Measurements from ENCODE around the gene EEPD1.
"Not testable (repeated sequence)": the region's sequence is repeated elsewhere in the genome, so short reads cannot be mapped to it uniquely, and the experiment has no call there.

EEPD1 gene

DNA sequence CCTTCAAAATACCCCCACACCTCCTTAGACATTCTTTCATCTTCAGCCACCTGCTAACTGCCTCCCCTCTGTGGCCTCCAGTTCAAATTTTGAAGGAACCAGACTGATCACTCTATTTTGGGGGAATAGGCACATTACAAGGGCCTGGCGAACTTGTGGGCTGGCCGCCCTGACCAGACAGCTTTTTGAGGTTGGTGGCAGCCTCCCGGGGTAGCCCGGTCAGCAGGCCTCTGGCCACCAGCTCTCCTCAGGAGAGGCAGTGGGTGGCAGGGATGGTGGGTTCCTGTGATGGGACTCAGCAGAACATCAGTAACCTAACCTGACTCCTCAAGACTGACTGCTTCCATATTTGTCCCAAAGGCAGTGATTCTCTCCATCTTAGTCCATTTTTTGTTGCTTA, 17.4 kb upstream of the EEPD1 start:
- Histone ChIP-seq H3K27me3 (ENCODE audit: insufficient read depth, low read length) (no peaks in the 10 kb centered on the region), H3K9me3 (ENCODE audit: low read length) (peaks cover 2% of the 10 kb centered on the region), H3K4me1 (ENCODE audit: insufficient read depth, low read length) (no peaks in the 10 kb centered on the region), H3K4me3 (ENCODE audit: low read length) (no peak overlapping the region), H3K36me3 (ENCODE audit: insufficient read depth, low read length) (no peaks in the 10 kb centered on the region), H2AFZ (ENCODE audit: low read depth, low read length) (no peak overlapping the region)

DNA sequence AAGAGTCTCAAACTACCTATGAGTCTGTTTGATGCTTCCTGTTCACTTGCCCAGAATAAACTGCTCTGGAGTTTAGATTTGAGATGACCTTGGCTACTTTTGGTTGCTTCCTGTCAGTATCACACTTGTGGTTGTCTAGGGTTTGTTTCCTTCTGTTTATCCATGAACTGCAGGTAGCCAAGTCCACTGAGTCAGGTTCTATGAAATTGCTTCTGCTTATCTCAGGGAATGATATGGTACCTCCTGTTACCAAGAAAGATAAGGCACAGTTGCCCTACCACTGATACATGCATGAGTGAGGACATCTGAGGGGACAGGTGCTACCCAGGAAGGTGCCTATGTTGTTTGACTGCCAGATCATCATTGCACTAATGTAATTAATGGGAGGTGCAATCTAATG, 15.8 kb upstream of the EEPD1 start:
- Histone ChIP-seq H3K27me3 (ENCODE audit: insufficient read depth, low read length) (peaks cover 3% of the 10 kb centered on the region), H3K36me3 (ENCODE audit: insufficient read depth, low read length) (no peaks in the 10 kb centered on the region), H3K4me1 (ENCODE audit: insufficient read depth, low read length) (no peaks in the 10 kb centered on the region), H3K4me3 (ENCODE audit: low read length) (no peak overlapping the region), H3K9me3 (ENCODE audit: low read length) (peaks cover 2% of the 10 kb centered on the region), H2AFZ (ENCODE audit: low read depth, low read length) (no peak overlapping the region)

DNA sequence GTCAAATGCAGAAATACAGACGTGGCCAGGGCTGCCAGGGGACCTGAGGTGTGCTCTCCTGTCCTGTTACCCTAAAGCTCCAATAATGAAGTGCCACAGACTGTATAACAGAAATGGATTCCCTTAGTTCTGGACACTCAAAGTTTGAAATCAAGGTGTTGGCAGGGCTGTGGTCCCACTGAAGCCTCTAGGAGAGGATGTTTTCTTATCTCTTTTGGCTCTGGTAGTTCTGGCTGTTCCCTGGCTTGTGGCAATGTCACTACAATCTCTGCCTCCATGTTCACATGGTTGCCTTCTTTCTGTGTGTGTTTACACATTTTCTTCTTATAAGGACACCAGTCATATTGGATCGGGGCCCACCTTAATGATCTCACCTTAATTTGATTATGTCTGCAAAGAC, 15.3 kb upstream of the EEPD1 start:
- H2AFZ ChIP-seq (ENCODE audit: low read depth, low read length), result no peak overlapping the region
- no peak overlapping the region for H3K4me3 ChIP-seq (ENCODE audit: low read length)
- peaks cover 3% of the 10 kb centered on the region for H3K27me3 ChIP-seq (ENCODE audit: insufficient read depth, low read length)
- no peaks in the 10 kb centered on the region for H3K4me1 ChIP-seq (ENCODE audit: insufficient read depth, low read length)
- peaks cover 2% of the 10 kb centered on the region for H3K9me3 ChIP-seq (ENCODE audit: low read length)
- no peaks in the 10 kb centered on the region for H3K36me3 ChIP-seq (ENCODE audit: insufficient read depth, low read length)

DNA sequence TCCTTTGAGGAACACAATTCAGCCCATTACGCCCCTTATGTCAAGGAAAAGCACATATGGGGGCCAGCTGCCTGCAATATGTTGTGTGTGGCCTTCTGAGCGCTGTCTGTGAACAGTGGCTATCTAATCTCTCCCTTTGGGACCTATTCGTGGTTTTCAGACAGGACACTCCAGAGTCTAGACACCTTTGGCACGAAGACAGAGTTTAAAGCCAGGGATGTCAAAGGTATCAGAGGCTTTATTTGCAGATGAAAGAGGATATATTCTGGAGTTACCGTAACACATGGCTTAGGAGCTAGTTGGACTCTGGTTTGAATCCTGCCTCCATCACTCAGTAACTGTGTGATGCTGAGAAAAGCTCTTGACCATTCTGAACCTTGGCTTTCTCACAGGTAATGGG, 14.8 kb upstream of the EEPD1 start:
- Histone ChIP-seq H3K9me3 (ENCODE audit: low read length) (peaks cover 2% of the 10 kb centered on the region), H3K4me3 (ENCODE audit: low read length) (no peak overlapping the region), H3K4me1 (ENCODE audit: insufficient read depth, low read length) (no peaks in the 10 kb centered on the region), H3K27me3 (ENCODE audit: insufficient read depth, low read length) (peaks cover 3% of the 10 kb centered on the region), H3K36me3 (ENCODE audit: insufficient read depth, low read length) (no peaks in the 10 kb centered on the region), H2AFZ (ENCODE audit: low read depth, low read length) (no peak overlapping the region)

DNA sequence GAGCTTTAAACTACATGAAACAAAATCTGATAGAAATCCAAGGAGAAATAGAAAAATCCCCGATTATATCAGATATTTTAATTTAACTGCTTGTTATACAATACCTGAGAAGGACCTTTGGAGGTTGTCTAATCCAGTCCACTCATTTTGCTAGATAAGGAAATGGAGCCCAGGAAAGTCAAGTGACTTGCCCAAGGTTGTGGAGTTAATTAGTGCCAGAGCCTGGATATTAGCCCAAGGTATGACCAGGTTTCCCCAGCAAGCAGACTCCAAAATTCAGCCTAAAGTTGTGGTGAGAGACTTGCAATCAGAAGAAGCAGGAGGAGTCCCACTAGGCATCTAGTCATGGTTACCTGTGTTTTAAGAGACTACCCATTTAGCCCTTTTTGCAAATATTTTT, 11.7 kb upstream of the EEPD1 start:
- H3K36me3 ChIP-seq (ENCODE audit: insufficient read depth, low read length), result no peaks in the 10 kb centered on the region
- no peak overlapping the region for H2AFZ ChIP-seq (ENCODE audit: low read depth, low read length)
- peaks cover 3% of the 10 kb centered on the region for H3K27me3 ChIP-seq (ENCODE audit: insufficient read depth, low read length)
- no peak overlapping the region for H3K4me3 ChIP-seq (ENCODE audit: low read length)
- no peaks in the 10 kb centered on the region for H3K9me3 ChIP-seq (ENCODE audit: low read length)
- H3K4me1 ChIP-seq (ENCODE audit: insufficient read depth, low read length), result peaks cover 1% of the 10 kb centered on the region

DNA sequence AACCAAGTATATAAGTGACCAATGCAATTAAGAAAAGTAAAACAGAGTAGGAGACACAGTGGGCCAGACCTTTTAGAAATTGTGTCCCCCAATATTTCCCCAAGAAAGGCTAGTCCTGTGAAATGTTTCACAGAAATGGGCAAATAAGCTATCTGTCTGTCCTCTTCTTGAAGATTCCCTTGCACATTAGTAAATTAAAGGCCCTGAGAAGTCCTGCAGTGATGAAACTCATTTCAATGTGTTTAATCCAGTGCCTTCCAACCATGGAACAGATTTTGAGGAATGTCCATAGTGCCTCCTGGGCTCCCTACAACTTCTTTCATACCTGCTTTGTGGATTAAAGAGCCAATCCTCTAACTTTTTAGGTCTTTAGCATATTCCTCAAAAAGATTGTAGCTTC, 11.2 kb upstream of the EEPD1 start:
- Histone ChIP-seq H3K4me3 (ENCODE audit: low read length) (no peak overlapping the region), H3K9me3 (ENCODE audit: low read length) (no peaks in the 10 kb centered on the region), H3K4me1 (ENCODE audit: insufficient read depth, low read length) (peaks cover 6% of the 10 kb centered on the region), H2AFZ (ENCODE audit: low read depth, low read length) (no peak overlapping the region), H3K27me3 (ENCODE audit: insufficient read depth, low read length) (peaks cover 3% of the 10 kb centered on the region), H3K36me3 (ENCODE audit: insufficient read depth, low read length) (no peaks in the 10 kb centered on the region)

DNA sequence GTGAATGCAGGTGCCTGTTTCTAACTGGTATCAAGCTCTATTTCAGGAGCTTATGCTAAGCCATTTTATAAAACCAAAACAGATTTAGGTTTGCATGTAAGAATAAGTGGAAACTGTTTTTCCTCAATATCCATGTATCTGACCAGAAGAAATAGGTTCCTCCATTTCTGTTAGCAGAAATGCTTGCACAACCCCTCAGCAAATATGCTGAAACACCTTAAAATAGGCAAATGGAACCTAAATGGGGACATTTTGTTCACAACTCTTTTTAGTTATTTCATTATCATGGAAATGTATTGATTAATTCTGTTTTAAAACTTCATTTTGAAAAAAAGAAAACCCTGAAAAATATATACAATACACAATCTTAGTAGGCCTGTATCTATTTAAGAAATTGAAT, 8.9 kb upstream of the EEPD1 start:
- Histone ChIP-seq H3K9me3 (ENCODE audit: low read length) (no peaks in the 10 kb centered on the region), H2AFZ (ENCODE audit: low read depth, low read length) (no peak overlapping the region), H3K36me3 (ENCODE audit: insufficient read depth, low read length) (no peaks in the 10 kb centered on the region), H3K4me3 (ENCODE audit: low read length) (no peak overlapping the region), H3K27me3 (ENCODE audit: insufficient read depth, low read length) (peaks cover 3% of the 10 kb centered on the region), H3K4me1 (ENCODE audit: insufficient read depth, low read length) (peaks cover 6% of the 10 kb centered on the region)

DNA sequence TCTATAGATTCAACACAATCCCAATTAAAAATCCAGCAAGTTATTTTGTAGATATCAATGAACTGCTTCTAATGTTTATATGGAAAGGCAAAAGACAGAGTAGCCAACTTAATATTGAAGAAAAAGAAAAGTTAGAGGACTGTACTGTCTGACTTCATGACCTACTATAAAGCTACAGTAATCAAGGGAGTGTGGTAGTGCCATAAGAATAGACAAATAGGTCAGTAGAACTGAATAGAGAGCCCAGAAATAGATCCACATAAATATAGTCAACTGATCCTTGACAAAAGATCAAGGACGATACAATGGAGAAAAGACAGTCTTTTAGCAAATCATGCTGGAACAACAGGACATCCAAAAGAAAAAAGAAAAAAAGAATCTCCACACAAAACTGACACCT, 7.4 kb upstream of the EEPD1 start:
- peaks cover 3% of the 10 kb centered on the region for H3K27me3 ChIP-seq (ENCODE audit: insufficient read depth, low read length)

DNA sequence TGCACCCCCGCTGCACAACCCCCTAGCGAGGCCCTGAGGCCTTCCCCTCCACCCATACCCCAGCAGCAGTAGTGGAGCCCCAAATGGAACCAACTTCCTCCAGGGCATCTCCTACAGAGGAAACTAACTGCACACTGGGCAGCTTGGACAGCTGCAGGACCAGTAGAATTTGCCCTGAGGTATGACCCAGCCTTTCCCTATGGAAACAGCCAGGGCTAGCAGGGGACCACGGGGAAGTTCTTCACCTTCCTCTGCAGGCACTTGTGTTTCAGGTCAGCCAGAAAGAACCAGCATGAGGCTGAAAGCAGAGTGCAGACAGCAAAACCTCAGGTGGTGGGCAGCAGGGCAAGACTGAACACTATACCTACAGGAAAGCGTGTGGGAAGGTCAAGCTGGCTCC, 5.7 kb upstream of the EEPD1 start:
- H3K4me3 ChIP-seq (ENCODE audit: low read length), result no peak overlapping the region
- no peaks in the 10 kb centered on the region for H3K27me3 ChIP-seq (ENCODE audit: insufficient read depth, low read length)
- H3K36me3 ChIP-seq (ENCODE audit: insufficient read depth, low read length), result no peaks in the 10 kb centered on the region
- H3K4me1 ChIP-seq (ENCODE audit: insufficient read depth, low read length), result peaks cover 6% of the 10 kb centered on the region
- H3K9me3 ChIP-seq (ENCODE audit: low read length), result no peaks in the 10 kb centered on the region
- H2AFZ ChIP-seq (ENCODE audit: low read depth, low read length), result no peak overlapping the region

More for the DNA sequence above, 7.4 kb upstream of the EEPD1 start:
- no peak overlapping the region for H3K4me3 ChIP-seq (ENCODE audit: low read length)
- H2AFZ ChIP-seq (ENCODE audit: low read depth, low read length), result no peak overlapping the region
- no peaks in the 10 kb centered on the region for H3K36me3 ChIP-seq (ENCODE audit: insufficient read depth, low read length)
- no peaks in the 10 kb centered on the region for H3K9me3 ChIP-seq (ENCODE audit: low read length)
- peaks cover 6% of the 10 kb centered on the region for H3K4me1 ChIP-seq (ENCODE audit: insufficient read depth, low read length)

DNA sequence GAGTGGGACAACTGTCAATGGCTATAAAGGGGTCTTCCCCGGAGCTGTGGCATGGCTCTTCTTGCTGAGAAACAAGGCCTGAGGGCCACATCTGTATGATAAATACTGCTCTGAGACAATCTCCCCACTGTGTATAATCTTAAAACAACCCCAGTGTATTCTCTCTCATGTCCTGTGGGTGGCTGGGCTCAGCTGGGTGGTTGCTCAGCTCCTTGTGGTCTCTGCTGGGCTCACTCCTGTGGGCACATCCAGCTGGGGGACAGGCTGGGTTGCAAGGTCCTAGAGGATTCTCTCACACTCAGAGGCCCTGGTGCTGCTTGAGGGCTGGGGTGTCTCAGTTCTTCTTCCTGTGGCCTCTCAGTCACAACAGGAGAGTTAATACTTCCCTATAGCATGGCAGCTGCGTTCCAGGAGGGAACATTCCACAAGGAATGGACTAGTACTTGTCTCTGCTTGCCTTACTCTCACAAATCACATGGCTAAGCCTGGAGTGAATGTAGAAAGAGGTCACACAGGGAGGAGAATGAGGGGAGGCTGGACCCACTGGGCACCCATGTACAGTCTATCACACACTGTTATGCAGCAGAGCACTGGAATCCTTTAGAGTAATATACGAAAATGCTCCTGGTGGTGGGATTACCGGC, 4.5 kb upstream of the EEPD1 start:
- H2AFZ ChIP-seq (ENCODE audit: low read depth, low read length), result no peak overlapping the region
- H3K27me3 ChIP-seq (ENCODE audit: insufficient read depth, low read length), result no peaks in the 10 kb centered on the region
- no peaks in the 10 kb centered on the region for H3K36me3 ChIP-seq (ENCODE audit: insufficient read depth, low read length)
- H3K4me3 ChIP-seq (ENCODE audit: low read length), result no peak overlapping the region
- peaks cover 9% of the 10 kb centered on the region for H3K4me1 ChIP-seq (ENCODE audit: insufficient read depth, low read length)
- no peaks in the 10 kb centered on the region for H3K9me3 ChIP-seq (ENCODE audit: low read length)

DNA sequence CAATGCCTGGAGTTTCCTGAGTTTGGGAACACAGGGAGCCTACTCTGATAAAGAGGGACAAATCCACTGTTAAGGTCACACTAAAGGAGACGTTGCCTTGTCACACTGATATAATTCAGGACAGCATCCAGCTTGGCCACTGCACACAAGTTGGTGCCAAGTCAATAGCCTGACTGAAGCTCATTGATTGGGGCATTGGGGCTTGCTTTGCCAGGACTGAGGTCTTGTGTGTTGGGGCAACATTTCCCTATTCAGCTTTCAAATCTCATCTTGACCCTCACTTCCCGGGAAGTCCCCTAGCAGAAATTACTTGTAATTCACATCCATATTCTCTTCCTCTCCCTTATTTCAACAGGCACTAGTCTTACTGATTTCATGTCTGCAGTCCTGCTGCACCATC, 3.8 kb upstream of the EEPD1 start:
- not testable (repeated sequence) for H2AFZ ChIP-seq (ENCODE audit: low read depth, low read length); H3K4me3 ChIP-seq (ENCODE audit: low read length); H3K27me3 ChIP-seq (ENCODE audit: insufficient read depth, low read length); H3K36me3 ChIP-seq (ENCODE audit: insufficient read depth, low read length); H3K9me3 ChIP-seq (ENCODE audit: low read length)
- H3K4me1 ChIP-seq (ENCODE audit: insufficient read depth, low read length), result peaks cover 12% of the 10 kb centered on the region

DNA sequence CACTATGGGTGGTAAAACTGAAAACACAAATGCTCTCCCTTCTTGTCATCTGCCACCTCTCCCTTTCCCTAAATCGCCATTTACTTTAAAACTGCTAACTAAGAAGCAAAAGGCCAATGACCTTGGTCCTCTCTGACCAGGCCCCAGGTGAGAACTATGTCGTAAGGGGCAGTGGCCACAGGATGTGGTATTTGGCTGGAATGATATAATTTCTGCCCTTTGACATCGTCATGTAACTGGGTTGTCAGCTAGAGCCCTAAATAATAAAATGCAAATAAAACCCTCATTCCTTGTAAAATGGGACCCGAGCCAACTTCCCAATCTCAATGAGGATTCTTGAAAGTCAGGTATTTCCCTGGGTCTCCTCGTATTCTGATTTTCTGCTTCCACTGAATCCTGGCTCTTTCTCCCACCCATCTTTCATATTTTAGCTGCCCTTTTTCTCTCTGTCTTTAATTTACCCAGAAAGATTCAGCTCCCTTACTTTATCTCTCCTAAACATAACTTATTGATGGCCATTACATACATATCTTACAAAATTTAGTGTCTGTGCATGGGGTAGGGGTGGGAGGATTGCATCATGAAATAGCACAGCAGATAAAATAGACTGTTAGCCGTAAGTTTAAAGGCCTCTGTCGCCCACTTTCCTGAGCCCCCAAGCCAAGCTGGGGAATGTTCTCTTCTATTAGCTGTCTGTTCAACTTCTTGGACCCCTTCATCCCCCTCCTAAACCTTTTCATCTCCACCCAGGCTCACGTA, 3.2 kb upstream of the EEPD1 start:
- no peaks in the 10 kb centered on the region for H3K36me3 ChIP-seq (ENCODE audit: insufficient read depth, low read length)
- H3K9me3 ChIP-seq (ENCODE audit: low read length), result no peaks in the 10 kb centered on the region
- H3K4me3 ChIP-seq (ENCODE audit: low read length), result no peak overlapping the region
- H2AFZ ChIP-seq (ENCODE audit: low read depth, low read length), result no peak overlapping the region
- H3K4me1 ChIP-seq (ENCODE audit: insufficient read depth, low read length), result peaks cover 12% of the 10 kb centered on the region
- no peaks in the 10 kb centered on the region for H3K27me3 ChIP-seq (ENCODE audit: insufficient read depth, low read length)

DNA sequence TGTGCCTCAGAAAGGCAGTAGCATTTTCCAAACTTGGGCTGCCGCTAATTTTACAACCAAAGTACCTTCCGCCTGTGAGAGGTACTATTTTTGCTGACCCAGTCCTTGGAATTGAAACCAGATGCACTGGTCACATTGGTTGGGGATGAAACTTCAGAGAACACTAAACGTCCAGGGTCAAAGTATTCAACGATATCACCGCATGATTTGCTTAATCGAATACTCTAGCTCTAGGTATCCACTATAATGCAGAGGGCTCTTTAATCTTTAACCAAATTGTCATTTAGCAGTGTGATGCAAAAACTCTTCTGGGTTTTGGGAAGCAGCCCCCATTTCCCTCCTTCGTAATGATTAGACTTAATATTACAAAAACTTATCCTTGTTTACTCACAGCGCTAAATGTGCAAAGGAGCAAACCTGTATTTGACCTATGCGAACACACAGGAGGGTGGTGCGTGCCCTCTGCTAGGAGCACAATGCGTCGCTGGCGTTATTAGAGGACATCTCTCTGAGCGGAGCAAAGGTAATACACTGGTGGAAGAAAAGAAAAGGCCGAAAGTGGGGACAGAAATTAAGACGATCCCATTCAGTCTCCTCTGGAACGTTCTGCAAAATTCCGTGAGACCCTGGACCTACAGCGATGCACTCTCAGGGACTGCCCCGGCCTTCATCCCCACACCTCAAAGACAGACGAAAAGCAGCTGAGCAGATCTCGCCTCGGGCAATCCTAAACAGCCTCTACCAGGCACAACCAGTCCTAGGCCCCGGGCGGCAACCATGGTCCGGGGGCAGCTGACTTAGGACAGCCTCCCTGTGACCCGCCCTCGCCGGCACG, 916 bp upstream of the EEPD1 start:
- no peaks in the 10 kb centered on the region for H3K27me3 ChIP-seq (ENCODE audit: insufficient read depth, low read length)
- peaks cover 14% of the 10 kb centered on the region for H3K4me1 ChIP-seq (ENCODE audit: insufficient read depth, low read length)
- no peaks in the 10 kb centered on the region for H3K36me3 ChIP-seq (ENCODE audit: insufficient read depth, low read length)
- H2AFZ ChIP-seq (ENCODE audit: low read depth, low read length), result peak overlapping the region; percentile 91
- no peaks in the 10 kb centered on the region for H3K9me3 ChIP-seq (ENCODE audit: low read length)
- H3K4me3 ChIP-seq (ENCODE audit: low read length), result peak overlapping the region; percentile 56

All from neuron (in vitro differentiated cells).